HepG2 (cell line): ENCODE measurements around the gene MASP1. TPM values are rescaled to one million over a fixed set of nuclear protein-coding genes. Genes with fewer than 3 reads are reported as not detected.

ENCODE experiments used
- BCL6 ChIP-seq: IDR thresholded peaks from 2 replicates; pipeline ENCODE4 v1.6.1; 2016; ENCODE audit warnings: missing genetic modification reagents, missing compliant biosample characterization
- E2F1 ChIP-seq: sonication (generic); formaldehyde crosslinking; IDR thresholded peaks from 2 replicates; pipeline ENCODE4 v1.5.0; 2020; ENCODE audit warnings: missing genetic modification reagents
- FOXC1 ChIP-seq: sonication (generic); formaldehyde crosslinking; IDR thresholded peaks from 2 replicates; pipeline ENCODE4 v1.8.0; 2022; ENCODE audit warnings: mild to moderate bottlenecking, missing genetic modification reagents, borderline replicate concordance
- GTF3A ChIP-seq: sonication (generic); formaldehyde crosslinking; conservative IDR thresholded peaks from 2 replicates; pipeline ENCODE4 v1.4.0; 2020; ENCODE audit warnings: mild to moderate bottlenecking, missing genetic modification reagents
- IRX3 ChIP-seq: sonication (generic); formaldehyde crosslinking; IDR thresholded peaks from 2 replicates; pipeline ENCODE4 v1.8.1; 2023; ENCODE audit warnings: mild to moderate bottlenecking, low read depth, missing genetic modification reagents, borderline replicate concordance
- KDM4B ChIP-seq: sonication (generic); formaldehyde crosslinking; IDR thresholded peaks from 2 replicates; pipeline ENCODE4 v1.4.0; 2020; ENCODE audit warnings: missing genetic modification reagents
- MATR3 ChIP-seq: sonication (generic); formaldehyde crosslinking; IDR thresholded peaks from 2 replicates; pipeline ENCODE4 v1.4.0; 2020; ENCODE audit warnings: missing genetic modification reagents
- MTA1 ChIP-seq: sonication (generic); formaldehyde crosslinking; IDR thresholded peaks from 2 replicates; pipeline ENCODE4 v1.4.0; 2020; ENCODE audit warnings: missing genetic modification reagents, mild to moderate bottlenecking, borderline replicate concordance
- MTF1 ChIP-seq: sonication (generic); formaldehyde crosslinking; IDR thresholded peaks from 2 replicates; pipeline ENCODE4 v1.5.0; 2020; ENCODE audit warnings: missing genetic modification reagents
- PRDM10 ChIP-seq: sonication (generic); formaldehyde crosslinking; IDR thresholded peaks from 2 replicates; pipeline ENCODE4 v1.4.0; 2020; ENCODE audit warnings: low read depth, missing genetic modification reagents
- PRMT3 ChIP-seq: sonication (generic); formaldehyde crosslinking; IDR thresholded peaks from 2 replicates; pipeline ENCODE4 v1.8.1; 2022; ENCODE audit warnings: low read depth, mild to moderate bottlenecking, moderate library complexity, missing genetic modification reagents, borderline replicate concordance
- RCOR2 ChIP-seq: IDR thresholded peaks from 2 replicates; pipeline ENCODE4 v1.6.1; 2016; ENCODE audit warnings: missing biosample characterization, missing genetic modification reagents
- SP140L ChIP-seq: sonication (generic); formaldehyde crosslinking; IDR thresholded peaks from 2 replicates; pipeline ENCODE4 v1.4.0; 2020; ENCODE audit warnings: missing genetic modification reagents, borderline replicate concordance
- STAT5B ChIP-seq: sonication (generic); formaldehyde crosslinking; IDR thresholded peaks from 2 replicates; pipeline ENCODE4 v1.4.0; 2020; ENCODE audit warnings: missing genetic modification reagents
- YEATS2 ChIP-seq: sonication (generic); formaldehyde crosslinking; IDR thresholded peaks from 2 replicates; pipeline ENCODE4 v1.4.0; 2020; ENCODE audit warnings: missing genetic modification reagents, borderline replicate concordance
- ZFP1 ChIP-seq: IDR thresholded peaks from 2 replicates; pipeline ENCODE4 v1.6.1; 2016
- ZMYM3 ChIP-seq: sonication (generic); formaldehyde crosslinking; IDR thresholded peaks from 2 replicates; pipeline ENCODE4 v1.5.1; 2020; ENCODE audit warnings: mild to moderate bottlenecking, missing genetic modification reagents
- ZNF138 ChIP-seq: sonication (generic); formaldehyde crosslinking; IDR thresholded peaks from 2 replicates; pipeline ENCODE4 v1.5.0; 2020; ENCODE audit warnings: mild to moderate bottlenecking, low read depth, missing genetic modification reagents
- ZNF687 ChIP-seq: sonication (generic); formaldehyde crosslinking; IDR thresholded peaks from 2 replicates; pipeline ENCODE4 v1.5.1; 2020; ENCODE audit warnings: mild to moderate bottlenecking, missing genetic modification reagents, moderate library complexity
- ZNF709 ChIP-seq: sonication (generic); formaldehyde crosslinking; IDR thresholded peaks from 2 replicates; pipeline ENCODE4 v1.5.0; 2020; ENCODE audit warnings: mild to moderate bottlenecking, missing genetic modification reagents
- ZNF816 ChIP-seq: sonication (generic); formaldehyde crosslinking; IDR thresholded peaks from 2 replicates; pipeline ENCODE4 v1.8.0; 2022; ENCODE audit warnings: missing genetic modification reagents, mild to moderate bottlenecking, borderline replicate concordance
- ZSCAN25 ChIP-seq: sonication (generic); formaldehyde crosslinking; IDR thresholded peaks from 2 replicates; pipeline ENCODE4 v1.8.0; 2022; ENCODE audit warnings: mild to moderate bottlenecking, missing genetic modification reagents
- polyA plus RNA-seq, 8 experiments: library from polyadenylated mRNA; depleted of rRNA in 3 of 8; stranded (reverse) in 7 of 8; unstranded in 1 of 8; fragments of >200 nt; fragmentation: Illumina TruSeq in 4 of 8; extraction: Trizol in 4 of 8; gene quantifications; 2 replicates each; pipeline versions ENCODE4 v1.2.1 to v1.2.3, GENCODE V29; 2011 to 2016; ENCODE audit warnings: low read depth in 4 of 8, missing spikeins in 1 of 8, mixed read lengths in 1 of 8; ENCODE audit not compliant: insufficient read depth in 1 of 8
- total RNA-seq, 5 experiments: library from RNA; depleted of rRNA; stranded (reverse); fragments of >200 nt; fragmentation: Illumina TruSeq; extraction: Trizol; gene quantifications; 2 replicates each; pipeline ENCODE4 v1.2.3, GENCODE V29; 2016; ENCODE audit warnings: low read depth in 1 of 5

MASP1 gene
- total and polyA plus RNA-seq, 2 of the 13 experiments (the other 11 are each of a cell fraction or from before 2014, with no cell fraction given), result 10.8 to 56.0 TPM

- no peak for TF ChIP-seq ZNF687 (CRISPR knock-in tag)
- no peak for TF ChIP-seq MTF1 (CRISPR knock-in tag)
- TF ChIP-seq STAT5B (CRISPR knock-in tag), result no peak
- TF ChIP-seq E2F1 (CRISPR knock-in tag), result no peak
- TF ChIP-seq SP140L (CRISPR knock-in tag), result 0 out of 2 replicates have a peak, but pooled peaks have one; percentile 33
- TF ChIP-seq ZNF138, result no peak
- TF ChIP-seq RCOR2 (CRISPR knock-in tag), result no peak; the same call in 1 of the 2 replicates
- TF ChIP-seq ZFP1, result no peak
- TF ChIP-seq PRDM10, result 0 out of 2 replicates have a peak, but pooled peaks have one; percentile 25
- no peak for TF ChIP-seq ZSCAN25 (CRISPR knock-in tag)
- no peak for TF ChIP-seq PRMT3 (CRISPR knock-in tag)
- TF ChIP-seq ZNF816, result no peak
- no peak for TF ChIP-seq ZMYM3 (CRISPR knock-in tag)
- TF ChIP-seq BCL6 (CRISPR knock-in tag), result peak; percentile 65; the same call in 1 of the 2 replicates
- no peak for TF ChIP-seq MATR3 (CRISPR knock-in tag)
- no peak for TF ChIP-seq FOXC1 (CRISPR knock-in tag)
- TF ChIP-seq MTA1, result no peak
- TF ChIP-seq YEATS2 (CRISPR knock-in tag), result no peak
- TF ChIP-seq ZNF709 (CRISPR knock-in tag), result no peak
- TF ChIP-seq KDM4B (CRISPR knock-in tag), result no peak
- TF ChIP-seq IRX3, result no peak
- TF ChIP-seq GTF3A (CRISPR knock-in tag), result no peak
These were observed 5.0 kb downstream of the MASP1 start (continued) for GRCh38 chr3:187286467-187287059.
